Stimulated activated CD4-positive, alpha-beta T cell treated with anti-CD3 and anti-CD28 coated beads, TNF-alpha, amount 100 ng/mL, for 1 hour (primary cell): ENCODE results near the gene IRAK3.
"Not testable (repeated sequence)": the region's sequence is repeated elsewhere in the genome, so short reads cannot be mapped to it uniquely, and the experiment has no call there.

Experiments
- DNase-seq, 3 donors: peaks; one replicate each; pipeline ENCODE4 v3.0.0-alpha.2; 2020; ENCODE audit warnings: low read depth in 3 of 3, low spot score in 1 of 3

IRAK3 gene

GRCh38 chr12:66213011-66213410 is 24.0 kb downstream of the IRAK3 start:
- DNase-seq, result not testable (repeated sequence)

GRCh38 chr12:66217342-66217917 is 28.4 kb downstream of the IRAK3 start:
- no peak for DNase-seq

DNA sequence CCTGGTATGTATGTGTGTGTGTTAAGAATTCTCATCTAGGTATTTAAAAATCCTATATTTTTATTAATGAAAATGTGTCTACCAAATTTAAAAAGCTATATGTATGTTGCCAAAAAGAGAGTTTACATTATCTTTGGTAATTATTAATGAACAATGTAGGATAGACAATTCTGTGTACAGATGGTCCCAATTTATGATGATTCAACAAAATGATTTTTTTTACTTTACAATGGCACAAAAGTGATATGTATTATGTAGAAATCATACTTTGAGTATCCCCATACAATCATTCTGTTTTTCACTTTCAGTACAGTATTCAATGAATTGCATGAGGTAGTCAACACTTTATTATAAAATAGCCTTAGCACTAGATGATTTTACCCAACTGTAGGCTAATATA is 39.4 kb downstream of the IRAK3 start:
- DNase-seq, result no peak

- no peak for DNase-seq
Measured at GRCh38 chr12:66232263-66232662, 43.2 kb downstream of the IRAK3 start.

DNA sequence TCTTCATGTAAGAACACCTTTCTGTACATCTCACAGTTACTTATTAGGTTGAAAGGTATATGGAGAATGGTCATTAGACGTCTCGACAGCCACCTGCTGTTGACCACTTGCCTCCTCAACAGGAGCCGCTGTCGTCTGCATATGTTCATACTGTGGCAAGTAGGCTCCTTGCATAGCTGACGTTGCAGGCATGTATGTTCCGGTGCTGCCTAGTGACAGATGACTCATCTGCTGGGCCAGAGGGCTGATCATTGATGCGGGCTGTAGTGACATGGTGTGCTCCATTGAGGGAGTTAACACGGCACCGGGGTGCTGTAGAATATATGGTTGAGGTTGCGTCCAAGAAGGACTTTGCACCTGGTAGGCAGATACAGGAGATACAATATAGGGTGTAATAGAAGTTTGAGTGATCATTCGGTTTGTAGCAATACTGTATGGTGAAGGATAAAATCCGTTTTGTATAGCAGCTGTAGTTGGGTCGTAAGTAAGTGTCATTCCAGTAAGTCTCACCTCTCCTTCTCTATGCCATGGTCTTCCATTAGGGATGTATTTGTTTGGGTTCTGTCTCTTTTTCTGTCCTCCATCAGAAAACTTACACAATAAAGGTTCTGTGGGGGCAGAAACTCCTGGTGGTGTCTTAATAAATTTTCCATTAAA is 45.2 kb downstream of the IRAK3 start:
- DNase-seq, result peak in 2 of 3 donors; percentile 3 to 7

GRCh38 chr12:66234773-66235625 is 46.0 kb downstream of the IRAK3 start:
- peak in 1 of 3 donors; percentile 12 for DNase-seq

- no peak for DNase-seq
Measured at GRCh38 chr12:66235626-66236281, 46.7 kb downstream of the IRAK3 start.

DNA sequence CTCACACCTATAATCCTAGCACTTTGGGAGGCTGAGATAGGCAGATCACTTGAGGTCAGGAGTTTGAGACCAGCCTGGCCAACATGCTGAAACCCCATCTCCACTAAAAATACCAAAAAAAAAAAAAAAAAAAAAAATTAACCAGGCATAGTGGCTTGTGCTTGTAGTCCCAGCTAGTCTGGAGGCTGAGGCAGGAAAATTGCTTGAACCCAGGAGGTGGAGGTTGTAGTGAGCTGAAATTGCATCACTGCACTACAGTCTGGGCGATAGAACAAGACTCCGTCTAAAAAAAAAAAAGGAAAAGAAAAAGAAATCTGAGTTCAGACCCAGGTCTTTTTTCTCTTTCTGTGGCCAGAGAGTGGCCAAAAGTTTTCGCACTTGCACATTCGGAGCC is 47.3 kb downstream of the IRAK3 start:
- DNase-seq, result not testable (repeated sequence)

DNA sequence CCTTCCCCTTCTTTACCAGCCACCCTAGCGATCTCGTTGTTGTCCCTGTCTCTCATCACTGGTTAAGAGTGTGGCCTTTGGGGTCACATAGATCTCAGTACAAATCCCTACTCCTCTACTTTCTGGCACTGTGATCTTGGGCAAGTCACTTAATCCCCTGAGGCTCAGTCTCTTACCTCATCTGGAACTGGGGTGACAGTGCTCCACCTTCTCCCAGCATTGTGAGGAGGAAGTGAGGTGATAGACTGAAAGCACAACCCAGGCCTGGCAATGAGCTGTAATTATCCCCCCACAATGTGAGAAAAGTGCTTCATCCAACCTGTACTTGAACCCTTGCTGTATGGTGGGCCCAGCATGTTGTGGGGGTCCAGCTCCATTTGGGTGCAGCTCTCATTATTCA is 48.0 kb downstream of the IRAK3 start:
- no peak for DNase-seq

- DNase-seq, result no peak
Measured at GRCh38 chr12:66237505-66238175, 48.6 kb downstream of the IRAK3 start.

DNA sequence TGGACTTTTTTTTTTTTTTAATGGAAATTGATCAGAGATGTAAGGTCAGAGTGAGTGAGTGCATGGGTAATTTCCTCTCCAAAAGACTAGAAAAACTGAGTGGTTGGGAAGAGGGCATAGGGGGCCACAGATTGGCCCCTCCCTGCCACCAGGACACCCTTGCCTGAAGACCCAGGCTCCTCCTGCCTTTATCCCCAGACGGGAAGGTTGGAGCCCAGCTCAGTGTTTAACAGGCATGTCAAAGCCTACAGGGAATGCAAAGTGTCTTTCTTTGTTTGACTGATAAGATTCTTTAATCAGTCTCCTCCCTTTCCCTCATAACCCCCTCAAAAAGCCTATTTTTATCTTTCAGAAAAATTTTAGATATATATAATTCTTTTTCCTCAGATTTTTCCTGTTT is 50.3 kb downstream of the IRAK3 start:
- DNase-seq, result no peak

DNA sequence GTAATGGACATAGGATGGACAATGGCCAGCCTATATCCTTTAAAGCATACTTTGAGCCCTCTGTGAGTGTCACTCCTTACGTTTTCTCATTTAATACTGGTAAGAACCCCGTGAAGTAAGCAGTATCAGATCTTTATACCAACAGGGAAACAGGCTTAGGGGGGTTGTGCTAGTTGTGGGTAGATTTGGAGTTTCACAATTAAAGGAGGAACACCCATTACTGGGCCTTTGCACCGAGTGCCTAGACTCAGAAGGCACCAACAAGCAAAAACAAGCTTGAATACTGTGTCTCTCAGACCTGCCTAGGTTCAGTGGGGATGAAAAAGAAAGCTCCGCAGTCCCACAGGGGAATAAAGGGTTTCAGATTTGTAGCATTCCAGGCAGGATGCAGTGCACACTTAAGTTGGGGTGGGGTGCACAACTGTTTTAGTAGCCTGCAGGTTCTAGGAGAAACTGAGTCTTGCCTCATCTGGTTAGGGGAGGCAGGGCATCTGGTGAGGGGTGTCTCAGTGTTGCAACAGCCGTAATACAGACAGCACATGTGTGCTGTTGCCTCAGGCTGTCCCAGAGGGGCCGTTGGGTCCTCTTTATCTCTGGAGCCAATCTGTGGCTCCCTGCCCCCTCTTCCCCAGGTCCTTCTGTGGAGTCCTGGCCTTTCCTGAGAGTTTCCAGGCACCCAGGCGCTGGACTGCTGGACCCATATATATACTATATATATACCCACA is 51.2 kb downstream of the IRAK3 start:
- DNase-seq, result no peak

- no peak for DNase-seq
Measured at GRCh38 chr12:66241061-66242043, 52.3 kb downstream of the IRAK3 start.

GRCh38 chr12:66242311-66242710 is 53.3 kb downstream of the IRAK3 start:
- DNase-seq, result no peak

DNA sequence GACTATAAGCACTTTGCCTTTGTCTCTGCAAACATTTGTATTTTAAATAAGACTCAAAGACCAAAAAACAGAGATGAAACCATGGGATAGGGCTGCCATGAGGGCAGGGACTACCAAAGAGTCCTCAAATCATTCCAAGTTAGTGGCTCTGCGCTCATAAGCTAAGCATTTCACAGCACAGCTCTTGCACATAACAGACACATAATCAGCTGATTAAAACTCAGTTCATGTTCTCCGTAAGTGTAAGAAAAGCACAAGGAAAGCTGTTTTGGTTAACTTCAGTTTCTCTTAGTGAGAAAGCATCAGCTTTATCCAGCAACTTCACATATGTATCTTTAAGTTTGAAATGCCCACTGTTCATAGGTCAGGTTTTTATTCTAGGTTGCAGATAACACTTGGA is 54.9 kb downstream of the IRAK3 start:
- DNase-seq, result no peak

- DNase-seq, result no peak
Measured at GRCh38 chr12:66244446-66244845, 55.4 kb downstream of the IRAK3 start.

GRCh38 chr12:66247741-66248140 is 58.7 kb downstream of the IRAK3 start:
- DNase-seq, result no peak

DNA sequence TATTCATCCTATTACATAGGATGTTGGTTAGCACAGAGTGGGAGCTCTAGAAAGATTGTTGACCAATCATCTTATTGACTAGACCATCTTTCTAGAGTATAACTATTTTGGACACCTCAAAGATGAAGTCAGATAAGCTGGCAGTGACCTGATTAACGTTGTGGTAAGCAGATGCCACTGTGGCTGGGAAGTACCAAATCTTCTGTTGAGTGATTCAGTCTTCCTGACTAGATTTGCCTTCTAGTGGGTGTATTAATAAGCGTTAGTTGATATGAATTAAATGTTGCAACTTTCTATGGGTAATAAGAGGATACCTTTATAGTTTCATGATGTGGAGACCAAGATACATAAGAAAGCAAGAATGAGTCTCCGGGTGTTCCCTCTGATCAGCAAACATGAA is 62.0 kb downstream of the IRAK3 start:
- no peak for DNase-seq

DNA sequence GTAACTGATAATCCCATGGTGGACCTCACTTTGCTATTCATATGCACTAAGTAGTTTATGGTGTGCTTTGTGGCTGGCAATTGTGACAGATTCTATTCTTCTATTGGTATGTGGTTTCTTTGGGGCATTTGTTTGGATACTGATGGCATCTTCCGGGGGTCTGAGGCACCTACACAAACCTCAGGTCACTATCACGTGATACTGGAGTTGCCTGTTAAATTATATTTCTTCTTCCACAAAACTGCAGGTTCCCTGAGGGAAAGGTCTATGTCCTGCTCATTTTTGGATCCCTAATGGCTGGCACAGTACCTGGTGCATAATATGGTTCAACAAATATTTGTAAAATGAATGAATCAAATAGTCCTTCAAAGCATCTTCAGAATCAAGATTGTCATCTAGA is 63.8 kb downstream of the IRAK3 start:
- no peak for DNase-seq
